Choroid plexus epithelial cell (primary cell): Measurements from ENCODE around the gene CYFIP2.

Source experiments
- DNase-seq: peaks from one replicate; pipeline ENCODE4 v3.0.0-alpha.2; 2010; ENCODE audit warnings: low read depth
- H3K4me3 ChIP-seq: 2 replicates; pipeline ENCODE4 v1.5.1; 2011; ENCODE audit warnings: low read depth, mild to moderate bottlenecking, control low read depth, low read length, moderate library complexity
- TF ChIP-seq, protein P1 (sequence below): conservative IDR thresholded peaks from 2 replicates; pipeline ENCODE4 v1.5.1; 2011; ENCODE audit warnings: low read depth, mild to moderate bottlenecking, control low read depth, inconsistent platforms, low read length, moderate library complexity

Gene CYFIP2

GRCh38 chr5:157372472-157372822 lies 106.5 kb downstream of the CYFIP2 start:
- TF ChIP-seq, protein P1, sequence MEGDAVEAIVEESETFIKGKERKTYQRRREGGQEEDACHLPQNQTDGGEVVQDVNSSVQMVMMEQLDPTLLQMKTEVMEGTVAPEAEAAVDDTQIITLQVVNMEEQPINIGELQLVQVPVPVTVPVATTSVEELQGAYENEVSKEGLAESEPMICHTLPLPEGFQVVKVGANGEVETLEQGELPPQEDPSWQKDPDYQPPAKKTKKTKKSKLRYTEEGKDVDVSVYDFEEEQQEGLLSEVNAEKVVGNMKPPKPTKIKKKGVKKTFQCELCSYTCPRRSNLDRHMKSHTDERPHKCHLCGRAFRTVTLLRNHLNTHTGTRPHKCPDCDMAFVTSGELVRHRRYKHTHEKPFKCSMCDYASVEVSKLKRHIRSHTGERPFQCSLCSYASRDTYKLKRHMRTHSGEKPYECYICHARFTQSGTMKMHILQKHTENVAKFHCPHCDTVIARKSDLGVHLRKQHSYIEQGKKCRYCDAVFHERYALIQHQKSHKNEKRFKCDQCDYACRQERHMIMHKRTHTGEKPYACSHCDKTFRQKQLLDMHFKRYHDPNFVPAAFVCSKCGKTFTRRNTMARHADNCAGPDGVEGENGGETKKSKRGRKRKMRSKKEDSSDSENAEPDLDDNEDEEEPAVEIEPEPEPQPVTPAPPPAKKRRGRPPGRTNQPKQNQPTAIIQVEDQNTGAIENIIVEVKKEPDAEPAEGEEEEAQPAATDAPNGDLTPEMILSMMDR, result no peak
- no peak for DNase-seq
- H3K4me3 ChIP-seq, result no peak overlapping the region

DNA sequence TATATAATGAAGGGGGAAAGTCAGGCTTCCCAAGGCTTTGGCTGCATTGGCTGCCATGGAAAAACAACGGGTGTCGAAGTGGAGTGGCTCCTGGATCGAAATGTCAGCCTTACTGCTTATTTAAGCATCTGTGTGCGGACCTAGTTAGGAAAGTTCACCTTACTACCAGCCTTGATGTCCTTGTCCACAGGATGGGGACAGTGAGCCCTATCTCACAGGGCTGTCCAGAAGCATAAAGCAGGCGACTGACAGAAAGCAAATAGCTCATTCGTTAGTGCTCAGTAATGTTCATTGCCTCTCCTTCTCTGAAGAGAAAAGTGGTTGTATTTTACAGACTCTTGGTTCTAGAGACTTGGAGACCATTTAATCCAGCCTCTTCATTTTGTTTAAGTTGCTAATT lies 112.6 kb downstream of the CYFIP2 start:
- TF ChIP-seq, protein P1, result no peak
- no peak overlapping the region for H3K4me3 ChIP-seq
- no peak for DNase-seq

DNA sequence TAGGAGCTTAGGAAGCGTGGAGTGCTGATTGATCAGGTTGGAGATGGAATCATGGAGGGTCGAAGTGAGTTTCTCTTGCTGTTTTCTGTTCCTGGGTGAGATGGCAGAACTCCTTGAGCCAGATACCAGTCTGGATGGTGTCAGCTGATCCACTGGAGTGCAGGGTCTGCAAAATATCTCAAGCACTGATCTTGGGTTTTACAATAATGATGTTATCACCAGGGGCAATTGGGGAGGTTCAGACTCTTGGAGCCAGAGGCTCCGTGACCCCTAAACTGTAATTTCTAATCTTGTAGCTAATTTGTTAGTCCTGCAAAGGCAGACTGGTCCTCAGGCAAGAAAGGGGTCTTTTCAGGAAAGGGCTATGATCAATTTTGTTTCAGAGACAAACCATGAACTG lies 114.1 kb downstream of the CYFIP2 start:
- TF ChIP-seq, protein P1, result no peak
- no peak for DNase-seq
- no peak overlapping the region for H3K4me3 ChIP-seq

- TF ChIP-seq, protein P1, result no peak
- no peak overlapping the region for H3K4me3 ChIP-seq
- no peak for DNase-seq
Measured at GRCh38 chr5:157381746-157382145, 115.8 kb downstream of the CYFIP2 start.

DNA sequence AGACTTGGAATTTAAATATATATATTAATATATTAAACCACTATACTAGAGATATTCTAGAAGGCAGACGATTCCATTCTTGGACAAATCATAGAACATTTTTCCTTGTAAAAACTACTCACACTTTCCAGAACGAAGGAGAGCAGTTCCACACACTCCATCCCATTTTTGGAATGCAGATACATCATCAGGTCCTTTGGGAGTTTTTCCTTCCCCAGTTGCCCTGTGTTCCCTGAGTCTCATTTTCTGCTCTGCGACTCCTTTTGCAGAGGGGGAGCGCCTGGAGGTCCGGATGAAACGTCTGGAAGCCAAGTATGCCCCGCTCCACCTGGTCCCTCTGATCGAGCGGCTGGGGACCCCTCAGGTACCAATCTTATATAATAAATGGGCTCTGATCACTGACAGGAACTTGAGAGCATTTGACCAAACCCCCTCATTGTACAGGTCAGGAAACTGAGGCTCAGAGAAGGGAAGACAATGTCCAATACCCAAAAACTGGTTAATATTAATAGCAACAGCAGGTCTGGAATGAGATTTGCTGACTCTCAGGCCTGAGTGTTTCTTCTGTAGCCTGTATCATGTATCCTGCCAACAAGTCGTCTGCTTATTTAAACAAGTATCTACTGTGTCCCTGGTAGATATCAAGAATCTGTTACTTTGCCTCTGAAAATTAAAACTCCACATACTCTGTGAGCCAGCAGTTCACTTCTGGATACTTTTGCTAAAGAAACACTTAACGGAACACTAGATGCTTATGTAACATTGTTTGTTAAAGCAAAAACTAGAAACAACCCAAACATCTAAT lies 117.3 kb downstream of the CYFIP2 start:
- TF ChIP-seq, protein P1, result no peak
- peak; percentile 30 for DNase-seq
- H3K4me3 ChIP-seq, result no peak overlapping the region

- H3K4me3 ChIP-seq, result no peak overlapping the region
- DNase-seq, result peak; percentile 94
- TF ChIP-seq, protein P1, result no peak
Measured at GRCh38 chr5:157384971-157385709, 119.2 kb downstream of the CYFIP2 start.
